Large intestine (tissue), 3 donors: ENCODE measurements around the gene ALAS1. TPM values are rescaled to one million over a fixed set of nuclear protein-coding genes. Genes with fewer than 3 reads are reported as not detected.

Experiments
- DNase-seq, 2 donors: peaks; one replicate each; pipeline versions ENCODE4 v3.0.0 to v3.0.0-alpha.2; 2013
- H3K27ac ChIP-seq: one replicate; pipeline ENCODE4 v1.5.1; 2013; ENCODE audit warnings: low read length
- H3K27me3 ChIP-seq: 2 replicates; pipeline ENCODE4 v1.6.1; 2013; ENCODE audit warnings: low read length; ENCODE audit not compliant: control insufficient read depth, insufficient read depth
- H3K36me3 ChIP-seq: 2 replicates; pipeline ENCODE4 v1.6.1; 2013; ENCODE audit warnings: low read length; ENCODE audit not compliant: control insufficient read depth, insufficient read depth
- H3K4me1 ChIP-seq: one replicate; pipeline ENCODE4 v1.6.1; 2013; ENCODE audit warnings: low read length; ENCODE audit not compliant: control insufficient read depth, insufficient read depth
- H3K4me3 ChIP-seq: one replicate; pipeline ENCODE4 v1.5.1; 2013; ENCODE audit warnings: low read length
- H3K9me3 ChIP-seq: one replicate; pipeline ENCODE4 v1.6.1; 2013; ENCODE audit warnings: mild to moderate bottlenecking, low read depth, low read length, moderate library complexity; ENCODE audit not compliant: control insufficient read depth
- whole genome bisulfite sequencing: methylation state at CpG from one replicate; pipeline ENCODE4 v1.1.5; 2013; ENCODE audit warnings: low lambda C conversion rate; ENCODE audit not compliant: insufficient coverage; 5-methylcytosine and 5-hydroxymethylcytosine counted together
- polyA plus RNA-seq: library from polyadenylated mRNA; unstranded; fragments of 120-200 nt; gene quantifications from one replicate; pipeline ENCODE4 v1.2.1, GENCODE V29; 2013

The ALAS1 gene
- polyA plus RNA-seq, 1 donor = 37.2 TPM

- Histone ChIP-seq H3K27ac (no peak overlapping the region), H3K4me3 (no peak overlapping the region), H3K9me3 (peaks cover 3% of the 10 kb centered on the region), H3K4me1 (peaks cover 16% of the 10 kb centered on the region), H3K36me3 (peaks cover 43% of the 10 kb centered on the region), H3K27me3 (no peaks in the 10 kb centered on the region)
- WGBS = no CpG with 5 or more reads among the region's 3 CpGs
- no peak for DNase-seq
Measured at GRCh38 chr3:52233968-52234367, 36.0 kb downstream of the ALAS1 start.

- H3K27me3 ChIP-seq = no peaks in the 10 kb centered on the region
- H3K4me3 ChIP-seq = no peak overlapping the region
- no CpG with 5 or more reads among the region's 15 CpGs for WGBS
- no peak overlapping the region for H3K27ac ChIP-seq
- peaks cover 36% of the 10 kb centered on the region for H3K36me3 ChIP-seq
- H3K4me1 ChIP-seq = peaks cover 16% of the 10 kb centered on the region
- H3K9me3 ChIP-seq = peaks cover 3% of the 10 kb centered on the region
- DNase-seq = no peak
Measured at GRCh38 chr3:52234516-52235447, 36.8 kb downstream of the ALAS1 start.

GRCh38 chr3:52236424-52236886 is 38.5 kb downstream of the ALAS1 start:
- no peak overlapping the region for H3K27ac ChIP-seq

GRCh38 chr3:52237006-52237656 is 39.2 kb downstream of the ALAS1 start:
- Histone ChIP-seq H3K4me3 (no peak overlapping the region), H3K9me3 (peaks cover under 1% of the 10 kb centered on the region), H3K27ac (no peak overlapping the region), H3K4me1 (peaks cover 16% of the 10 kb centered on the region), H3K36me3 (peaks cover 17% of the 10 kb centered on the region), H3K27me3 (no peaks in the 10 kb centered on the region)
- 80% methylated on average over 1 of the region's 6 CpGs for WGBS
- DNase-seq = no peak

More at GRCh38 chr3:52236424-52236886, 38.5 kb downstream of the ALAS1 start:
- Histone ChIP-seq H3K27me3 (no peaks in the 10 kb centered on the region), H3K36me3 (peaks cover 19% of the 10 kb centered on the region), H3K4me1 (peaks cover 16% of the 10 kb centered on the region), H3K4me3 (no peak overlapping the region), H3K9me3 (peaks cover 3% of the 10 kb centered on the region)
- DNase-seq = no peak
- WGBS = no CpG with 5 or more reads among the region's 5 CpGs

DNA sequence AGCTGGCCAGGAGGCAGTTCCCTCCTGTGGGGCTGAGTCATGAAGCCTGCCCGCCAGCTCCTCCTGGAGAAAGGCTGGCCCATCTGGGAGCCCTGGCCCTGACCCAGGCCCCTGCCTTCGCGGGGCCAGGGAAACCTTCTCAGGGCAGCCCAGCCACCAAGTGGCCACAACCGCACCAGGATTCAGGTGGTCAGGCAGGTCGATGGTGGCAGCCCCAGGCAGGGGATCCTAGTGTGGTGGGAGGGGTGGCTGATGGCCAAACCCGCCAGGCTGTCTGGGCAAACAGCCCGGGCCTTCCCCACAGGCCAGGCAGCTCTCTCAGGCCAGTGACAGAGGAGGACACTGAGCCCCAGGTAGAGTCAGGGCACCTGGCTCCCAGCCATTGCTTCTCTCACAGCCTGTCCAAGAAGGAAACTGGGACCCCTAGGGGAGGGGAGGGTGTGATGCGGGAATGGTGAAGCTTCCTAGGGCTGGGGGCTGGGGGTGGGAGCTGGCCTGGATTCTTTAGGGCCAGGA is 39.8 kb downstream of the ALAS1 start:
- WGBS = no CpG with 5 or more reads among the region's 8 CpGs
- Histone ChIP-seq H3K4me3 (peak overlapping the region; percentile 80), H3K9me3 (no peaks in the 10 kb centered on the region), H3K4me1 (peaks cover 16% of the 10 kb centered on the region), H3K27ac (no peak overlapping the region), H3K27me3 (no peaks in the 10 kb centered on the region), H3K36me3 (peaks cover 17% of the 10 kb centered on the region)
- no peak for DNase-seq

DNA sequence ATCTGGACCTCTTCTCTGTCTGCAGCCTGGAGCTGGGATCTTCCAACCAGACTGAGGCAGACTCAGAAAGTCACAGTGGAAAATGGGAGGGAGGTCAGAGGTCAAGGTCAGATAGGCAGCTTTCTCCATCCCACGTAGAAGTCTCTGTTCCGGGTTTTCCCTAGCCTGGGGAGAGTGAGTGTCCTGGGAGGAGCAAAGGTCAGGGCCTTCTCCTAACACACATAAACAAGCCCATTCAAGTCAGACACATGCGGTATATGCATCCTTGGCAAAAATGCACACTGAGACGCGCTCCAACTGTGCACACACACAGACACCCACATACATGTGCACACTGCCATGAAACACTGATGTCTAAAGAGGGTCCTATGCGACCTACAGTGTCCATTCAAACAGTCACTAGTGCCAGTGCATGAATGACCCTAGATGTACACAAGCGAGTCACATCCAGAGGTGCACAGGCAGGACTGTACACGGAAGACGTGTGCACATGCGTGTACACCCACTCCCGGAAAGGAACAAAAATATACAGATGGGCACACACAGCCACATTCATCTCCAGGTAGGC is 40.3 kb downstream of the ALAS1 start:
- H3K27me3 ChIP-seq = no peaks in the 10 kb centered on the region
- H3K4me3 ChIP-seq = peak overlapping the region; percentile 80
- peaks cover 17% of the 10 kb centered on the region for H3K36me3 ChIP-seq
- H3K9me3 ChIP-seq = no peaks in the 10 kb centered on the region
- no CpG with 5 or more reads among the region's 11 CpGs for WGBS
- no peak overlapping the region for H3K27ac ChIP-seq
- peak in 1 of 2 donors; percentile 40 for DNase-seq
- H3K4me1 ChIP-seq = peaks cover 16% of the 10 kb centered on the region

- H3K9me3 ChIP-seq = no peaks in the 10 kb centered on the region
- H3K4me1 ChIP-seq = peaks cover 16% of the 10 kb centered on the region
- peak within 1 kb of the TSS; percentile 7 for H3K27ac ChIP-seq
- no CpG with 5 or more reads among the region's 92 CpGs for WGBS
- peaks cover 2% of the 10 kb centered on the region for H3K27me3 ChIP-seq
- DNase-seq = peak; percentile 66 to 82
- peaks cover 12% of the 10 kb centered on the region for H3K36me3 ChIP-seq
- H3K4me3 ChIP-seq = peak within 1 kb of the TSS; percentile 80
Measured at GRCh38 chr3:52238761-52239701, 41.1 kb downstream of the ALAS1 start, which contains the start of gene TWF2. TWF2 (minus strand) TSS chr3:52239158; CDS start chr3:52239016, 142 bp downstream.

DNA sequence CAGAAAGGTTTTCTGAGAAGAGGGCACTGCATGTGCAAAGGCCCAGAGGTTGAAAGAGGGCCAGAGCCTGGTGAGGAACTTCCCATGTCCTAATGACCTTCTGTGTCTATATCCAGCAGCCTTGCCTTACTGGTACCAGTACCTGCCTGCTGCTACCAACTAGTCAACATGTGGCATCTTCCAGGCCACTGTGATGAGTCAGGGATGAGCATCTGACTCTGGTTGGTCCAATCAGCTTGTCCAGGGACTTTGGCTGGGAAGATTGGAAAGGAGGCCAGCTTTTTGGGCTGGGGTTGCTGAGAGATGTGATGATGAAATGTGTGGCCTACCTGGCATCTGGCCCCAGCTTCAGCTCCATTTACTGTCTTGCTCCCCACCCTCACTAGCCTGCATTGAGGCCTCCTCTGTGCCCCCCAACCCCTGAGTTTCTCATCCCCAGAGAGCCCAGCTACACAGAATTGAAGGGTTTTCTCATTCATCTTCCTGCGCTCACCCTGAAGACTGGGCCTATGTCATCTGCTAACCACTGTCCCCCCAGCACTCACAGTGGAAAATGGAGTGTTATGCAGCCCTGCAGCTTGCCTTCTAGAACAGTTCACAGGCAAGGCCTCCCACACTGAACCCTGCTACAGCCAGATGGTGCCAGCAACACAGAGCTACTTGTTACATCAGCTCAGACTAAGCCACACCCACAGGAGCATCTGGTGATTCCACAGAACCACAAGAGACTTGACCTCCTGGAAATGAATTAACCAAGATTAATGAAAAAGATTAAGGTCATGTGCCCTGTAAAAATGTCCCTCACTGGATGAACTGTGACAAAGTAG is 42.3 kb downstream of the ALAS1 start:
- DNase-seq = peak in 1 of 2 donors; percentile 52
- Histone ChIP-seq H3K27ac (no peak overlapping the region), H3K36me3 (peaks cover 2% of the 10 kb centered on the region), H3K4me1 (peaks cover 19% of the 10 kb centered on the region), H3K4me3 (no peak overlapping the region), H3K27me3 (peaks cover 4% of the 10 kb centered on the region), H3K9me3 (no peaks in the 10 kb centered on the region)
- WGBS = no CpG with 5 or more reads among the region's 1 CpG

DNA sequence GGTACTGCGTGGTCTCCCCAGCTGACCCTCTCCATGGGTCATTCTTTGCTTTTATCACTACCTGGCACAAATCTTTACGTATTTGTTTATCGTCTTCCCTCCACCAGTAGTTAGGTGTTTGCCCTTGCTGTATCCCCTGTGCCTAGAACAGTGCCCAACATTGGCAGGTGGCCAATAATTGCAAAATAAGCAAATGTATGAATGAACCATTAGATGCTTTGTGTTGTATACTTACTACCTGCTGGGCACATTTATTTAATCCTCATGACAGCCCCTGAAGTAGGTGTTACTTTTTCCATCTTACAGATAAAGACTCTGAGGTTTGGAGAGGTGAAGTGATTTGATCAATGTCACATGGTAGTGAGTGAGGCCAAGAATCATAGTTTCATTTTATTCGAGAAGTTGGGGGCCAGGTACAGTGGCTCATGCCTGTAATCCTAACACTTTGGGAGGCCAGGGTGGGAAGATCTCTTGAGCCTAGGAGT is 43.0 kb downstream of the ALAS1 start:
- Histone ChIP-seq H3K27ac (no peak overlapping the region), H3K27me3 (peaks cover 6% of the 10 kb centered on the region), H3K9me3 (no peaks in the 10 kb centered on the region), H3K36me3 (no peaks in the 10 kb centered on the region), H3K4me1 (peaks cover 21% of the 10 kb centered on the region), H3K4me3 (no peak overlapping the region)
- no peak for DNase-seq
- no CpG with 5 or more reads among the region's 4 CpGs for WGBS
